ENCODE data around the gene GNLY. TPM values are rescaled to one million over a fixed set of nuclear protein-coding genes. Genes with fewer than 3 reads are reported as not detected.

Gene GNLY
- total RNA-seq, 1 experiment from 2014 or later: not detected

GRCh38 chr2:85707304-85707703 is 13.1 kb downstream of the GNLY start:
- Histone ChIP-seq H3F3A (ENCODE audit: low read length, unreplicated experiment) (no peaks in the 10 kb centered on the region), H3K4me3 (ENCODE audit: low read length) (no peak overlapping the region), H2AFZ (ENCODE audit: low read length) (no peak overlapping the region), H3K9me2 (replicated peaks; ENCODE audit: low read length) (no peaks in the 10 kb centered on the region), H3K36me3 (ENCODE audit: low read depth, low read length) (no peaks in the 10 kb centered on the region), H3K79me2 (ENCODE audit: low read length) (no peaks in the 10 kb centered on the region), H3K9ac (ENCODE audit: low read length) (no peak overlapping the region), H3K27ac (ENCODE audit: low read length) (no peak overlapping the region), H3K4me2 (ENCODE audit: low read length) (peak overlapping the region; percentile 11; the same call in 1 of the 2 replicates), H4K20me1 (ENCODE audit: low read length) (no peaks in the 10 kb centered on the region), H3K4me1 (ENCODE audit: insufficient read depth, low read length) (peaks cover 28% of the 10 kb centered on the region), H3K9me3 (ENCODE audit: low read length) (no peaks in the 10 kb centered on the region), H3K27me3 (ENCODE audit: low read length) (no peaks in the 10 kb centered on the region)
- ATAC-seq (peak; percentile 93), DNase-seq (peak; percentile 99)
- POLR2A ChIA-PET (ENCODE audit: unreplicated experiment): no interaction called here
- no TSS peak for BruUV-seq (replicated peaks)
- CTCF ChIA-PET: interaction anchor here (0.5 to 1.1 kb wide), 3 partner anchors 29 to 70 kb away, joined by 3 read pairs; no protein-coding TSS in a partner anchor
- no peak for TF ChIP-seq EZH2 (IDR thresholded peaks at IDR 0.05; ENCODE audit: low read length, unreplicated experiment)
- TF ChIP-seq CTCF (conservative IDR thresholded peaks at IDR 0.05; ENCODE audit: low read depth, low read length): peak; percentile 92
- intact Hi-C loops (cut with micrococcal nuclease): loop anchor here (1.0 kb wide), 2 partner anchors 28 to 70 kb away; no protein-coding TSS in a partner anchor

GRCh38 chr2:85708641-85709040 is 14.5 kb downstream of the GNLY start:
- intact Hi-C loops (cut with micrococcal nuclease): no loop called here
- no peak for ATAC-seq
- CTCF ChIA-PET: no interaction called here
- H3K9me3 ChIP-seq (ENCODE audit: low read length): no peaks in the 10 kb centered on the region
- H3K9me2 ChIP-seq (replicated peaks; ENCODE audit: low read length): no peaks in the 10 kb centered on the region
- H3K4me3 ChIP-seq (ENCODE audit: low read length): no peak overlapping the region
- DNase-seq: no peak
- H3F3A ChIP-seq (ENCODE audit: low read length, unreplicated experiment): no peaks in the 10 kb centered on the region
- TF ChIP-seq EZH2phosphoT487 (IDR thresholded peaks at IDR 0.05; ENCODE audit: borderline replicate concordance, low read length) (no peak), EZH2 (IDR thresholded peaks at IDR 0.05; ENCODE audit: low read length, unreplicated experiment) (no peak), CTCF (conservative IDR thresholded peaks at IDR 0.05; ENCODE audit: low read depth, low read length) (no peak)
- POLR2A ChIA-PET (ENCODE audit: unreplicated experiment): no interaction called here
- BruUV-seq (replicated peaks): no TSS peak
- no peaks in the 10 kb centered on the region for H3K27me3 ChIP-seq (ENCODE audit: low read length)
- no peak overlapping the region for H3K4me2 ChIP-seq (ENCODE audit: low read length)
- no peak overlapping the region for H3K27ac ChIP-seq (ENCODE audit: low read length)
- no peaks in the 10 kb centered on the region for H3K79me2 ChIP-seq (ENCODE audit: low read length)
- no peak overlapping the region for H3K9ac ChIP-seq (ENCODE audit: low read length)
- no peaks in the 10 kb centered on the region for H4K20me1 ChIP-seq (ENCODE audit: low read length)
- peaks cover 30% of the 10 kb centered on the region for H3K4me1 ChIP-seq (ENCODE audit: insufficient read depth, low read length)
- H3K36me3 ChIP-seq (ENCODE audit: low read depth, low read length): no peaks in the 10 kb centered on the region
- no peak overlapping the region for H2AFZ ChIP-seq (ENCODE audit: low read length)

GRCh38 chr2:85709401-85709811 is 15.2 kb downstream of the GNLY start:
- Histone ChIP-seq H3F3A (ENCODE audit: low read length, unreplicated experiment) (no peaks in the 10 kb centered on the region), H3K4me1 (ENCODE audit: insufficient read depth, low read length) (peaks cover 31% of the 10 kb centered on the region), H3K4me3 (ENCODE audit: low read length) (no peak overlapping the region), H3K9me3 (ENCODE audit: low read length) (no peaks in the 10 kb centered on the region), H3K4me2 (ENCODE audit: low read length) (no peak overlapping the region), H2AFZ (ENCODE audit: low read length) (no peak overlapping the region), H3K79me2 (ENCODE audit: low read length) (no peaks in the 10 kb centered on the region), H3K27ac (ENCODE audit: low read length) (no peak overlapping the region), H3K36me3 (ENCODE audit: low read depth, low read length) (no peaks in the 10 kb centered on the region), H4K20me1 (ENCODE audit: low read length) (no peaks in the 10 kb centered on the region), H3K9me2 (replicated peaks; ENCODE audit: low read length) (no peaks in the 10 kb centered on the region), H3K27me3 (ENCODE audit: low read length) (no peaks in the 10 kb centered on the region), H3K9ac (ENCODE audit: low read length) (no peak overlapping the region)
- ChIA-PET POLR2A (ENCODE audit: unreplicated experiment) (interaction anchor here (0.6 kb wide), 1 partner anchor 104 kb away, joined by 3 read pairs; no protein-coding TSS in a partner anchor), CTCF (no interaction called here)
- no peak for DNase-seq
- no TSS peak for BruUV-seq (replicated peaks)
- ATAC-seq: no peak
- intact Hi-C loops (cut with micrococcal nuclease): no loop called here
- TF ChIP-seq EZH2phosphoT487 (IDR thresholded peaks at IDR 0.05; ENCODE audit: borderline replicate concordance, low read length) (no peak), EZH2 (IDR thresholded peaks at IDR 0.05; ENCODE audit: low read length, unreplicated experiment) (no peak), CTCF (conservative IDR thresholded peaks at IDR 0.05; ENCODE audit: low read depth, low read length) (no peak)

All from PC-3 (cell line).